Activated CD8-positive, alpha-beta memory T cell treated with anti-CD3 and anti-CD28 coated beads for 24 hours (primary cell): ENCODE results near the gene RAB31.

Experiments used
- DNase-seq: peaks from one replicate; pipeline ENCODE4 v3.0.0-alpha.2; 2020

RAB31 gene

DNA sequence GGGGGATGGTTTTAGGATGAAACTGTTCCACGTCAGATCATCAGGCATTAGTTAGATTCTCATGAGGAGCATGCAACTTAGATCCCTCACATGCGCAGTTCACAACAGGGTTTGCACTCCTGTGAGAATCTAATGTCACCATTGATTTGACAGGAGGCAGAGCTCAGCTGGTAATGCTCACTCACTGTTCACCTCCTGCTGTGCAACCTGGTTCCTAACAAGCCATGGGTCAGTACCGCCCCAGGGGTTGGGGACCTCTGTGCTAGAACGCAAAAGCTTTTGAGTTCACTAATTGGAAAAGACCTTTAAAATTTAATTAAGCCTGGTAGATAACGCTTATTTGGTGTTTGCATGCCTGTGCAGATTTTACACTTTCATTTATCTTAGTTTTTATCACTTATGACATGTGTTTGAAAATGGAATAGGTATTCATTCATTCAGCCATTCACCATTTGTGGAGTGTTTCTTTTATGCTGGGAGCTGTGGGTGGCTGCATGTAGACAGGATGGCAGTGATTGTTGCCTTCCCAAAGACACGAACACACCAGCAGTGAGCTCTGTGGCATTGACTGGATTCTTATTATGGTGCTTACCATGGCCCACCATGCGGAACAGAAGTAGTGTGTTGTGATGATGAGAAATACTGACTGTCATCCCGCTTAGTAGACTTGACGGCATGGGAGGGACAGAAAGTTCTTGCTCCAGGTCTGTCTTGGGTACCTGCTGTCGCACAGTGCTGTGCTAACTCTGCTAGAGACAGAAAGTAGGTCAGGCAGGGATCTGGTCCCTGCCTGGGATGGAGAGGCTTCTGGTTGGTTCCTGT is 6.4 kb downstream of the RAB31 start:
- DNase-seq: no peak

DNA sequence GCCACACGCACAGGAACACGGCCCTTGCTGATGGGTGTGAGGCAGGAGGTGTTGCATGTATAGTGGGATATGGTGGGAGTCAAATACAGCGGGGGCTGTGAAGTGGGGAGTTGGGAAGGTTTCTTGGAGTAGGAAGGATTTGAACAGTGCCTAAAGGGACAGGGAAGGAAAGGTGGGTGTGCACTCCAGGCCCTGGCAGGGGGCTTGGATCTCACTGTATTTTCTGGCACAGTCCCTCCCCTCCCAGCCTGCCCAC is 6.9 kb downstream of the RAB31 start:
- DNase-seq: no peak

DNA sequence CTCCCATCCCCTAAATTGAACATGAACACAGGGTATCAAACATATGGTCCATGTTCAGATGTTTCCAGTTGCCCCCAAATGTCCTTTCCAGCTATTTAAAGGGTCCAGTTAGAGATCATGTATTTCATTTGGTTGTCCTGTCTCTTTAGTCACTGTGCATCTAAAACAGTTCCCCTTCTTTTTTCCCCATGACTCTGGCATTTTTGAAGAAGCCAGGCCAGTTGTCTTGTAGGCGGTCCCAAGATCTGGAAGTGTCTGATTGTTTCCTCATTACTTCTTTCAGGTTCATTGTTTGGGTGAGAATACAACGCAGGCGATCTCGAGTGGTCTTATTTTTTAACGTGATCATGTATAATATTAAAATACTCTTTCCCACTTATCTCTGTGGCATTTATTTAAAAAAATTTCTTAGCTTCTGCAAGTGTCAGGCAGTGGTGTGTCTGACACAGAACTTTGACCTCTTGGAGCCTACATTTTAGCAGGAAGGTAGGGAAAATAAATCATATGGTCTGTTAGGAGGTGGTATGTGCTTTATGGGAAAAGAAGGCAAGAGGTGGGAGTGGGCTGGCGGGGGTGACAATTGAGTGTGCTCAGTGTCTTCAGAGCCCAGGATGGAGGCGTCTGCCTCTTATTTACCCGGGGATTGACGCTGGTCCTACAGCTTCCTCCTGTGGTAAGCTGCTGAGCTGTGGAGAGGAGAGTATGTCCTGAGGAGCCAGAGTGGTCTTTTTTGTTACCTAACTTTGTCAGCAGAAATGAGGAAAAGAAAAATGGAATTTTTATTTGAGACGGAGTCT is 8.1 kb downstream of the RAB31 start:
- no peak for DNase-seq

DNA sequence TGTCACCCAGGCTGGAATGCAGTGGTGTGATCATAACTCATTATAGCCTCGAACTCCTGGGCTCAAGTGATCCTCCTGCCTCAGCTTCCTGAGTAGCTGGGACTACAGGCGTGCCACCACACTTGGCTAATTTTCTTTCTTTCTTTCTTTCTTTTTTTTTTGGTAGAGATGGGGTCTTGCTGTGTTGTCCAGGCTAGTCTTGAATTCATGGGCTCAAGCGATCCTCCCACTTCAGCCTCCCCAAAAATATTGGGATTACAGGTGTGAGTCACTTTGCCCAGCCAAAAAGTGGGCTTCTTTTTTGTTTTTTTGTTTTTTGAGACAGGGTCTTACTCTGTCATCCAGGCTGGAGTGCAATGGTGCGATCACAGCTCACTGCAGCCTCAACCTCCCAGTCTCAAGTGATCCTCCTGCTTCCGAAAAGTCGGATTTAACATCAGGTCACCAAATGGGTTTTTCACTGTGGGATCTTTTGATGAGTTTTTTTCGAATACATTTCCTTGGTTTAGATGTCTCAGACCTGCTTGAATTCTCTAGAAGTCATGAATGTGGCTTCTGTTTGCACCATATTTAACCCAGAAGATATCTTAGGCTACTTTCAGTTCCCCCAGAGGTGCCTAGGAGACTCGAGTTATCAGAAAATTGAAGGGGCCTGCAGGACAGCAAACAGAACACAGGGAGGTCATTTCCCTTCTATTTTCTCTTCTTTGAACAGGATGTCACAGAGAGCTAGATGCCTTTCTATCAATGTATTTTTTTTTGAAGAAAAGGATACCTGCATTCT is 8.9 kb downstream of the RAB31 start:
- DNase-seq: no peak

DNA sequence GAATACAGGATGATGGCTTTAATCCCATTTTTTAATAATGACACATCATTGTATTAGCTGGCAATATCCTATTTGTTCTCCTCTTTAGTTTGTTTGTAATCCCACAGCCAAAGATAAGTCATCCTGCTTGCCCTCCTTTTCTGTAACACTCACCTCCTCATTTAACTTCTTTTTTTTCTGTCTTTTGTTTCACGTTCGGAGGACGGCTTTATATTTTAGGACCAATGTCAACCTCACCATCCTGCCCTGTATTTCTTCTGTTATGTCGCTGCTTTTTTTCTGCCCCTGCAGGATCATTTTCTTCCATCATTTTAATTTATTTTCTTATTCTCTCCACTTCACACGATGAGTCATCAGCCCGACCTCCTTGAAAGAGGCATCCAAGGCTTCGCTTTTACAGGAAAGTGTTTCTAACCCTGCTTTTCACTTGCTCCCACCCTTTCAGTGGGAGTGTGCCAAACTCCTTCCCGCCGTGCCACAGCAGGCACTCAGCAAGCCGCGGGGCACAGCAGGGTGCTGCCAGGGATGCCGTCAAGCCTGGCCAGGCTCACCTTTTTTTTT is 11.4 kb downstream of the RAB31 start:
- no peak for DNase-seq

DNA sequence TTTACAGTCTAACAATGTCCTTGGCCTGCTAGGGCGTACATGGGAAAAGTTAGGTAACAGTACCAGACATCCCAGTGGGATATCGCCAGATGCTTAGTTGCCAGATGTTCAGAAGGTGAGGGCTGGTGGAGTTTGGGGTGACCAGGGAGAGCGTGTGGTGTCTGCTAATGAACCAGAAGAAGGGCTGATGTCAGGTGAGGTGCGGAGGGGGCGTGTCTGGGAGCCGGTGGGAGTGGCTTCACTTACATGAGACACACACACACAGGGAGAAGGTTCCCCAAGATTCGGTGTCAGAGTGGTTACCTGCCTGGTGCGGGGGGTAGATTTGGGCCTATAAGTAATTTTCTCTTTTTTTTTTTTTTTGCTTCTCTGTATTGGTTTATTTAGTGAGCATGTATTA is 12.2 kb downstream of the RAB31 start:
- no peak for DNase-seq

DNA sequence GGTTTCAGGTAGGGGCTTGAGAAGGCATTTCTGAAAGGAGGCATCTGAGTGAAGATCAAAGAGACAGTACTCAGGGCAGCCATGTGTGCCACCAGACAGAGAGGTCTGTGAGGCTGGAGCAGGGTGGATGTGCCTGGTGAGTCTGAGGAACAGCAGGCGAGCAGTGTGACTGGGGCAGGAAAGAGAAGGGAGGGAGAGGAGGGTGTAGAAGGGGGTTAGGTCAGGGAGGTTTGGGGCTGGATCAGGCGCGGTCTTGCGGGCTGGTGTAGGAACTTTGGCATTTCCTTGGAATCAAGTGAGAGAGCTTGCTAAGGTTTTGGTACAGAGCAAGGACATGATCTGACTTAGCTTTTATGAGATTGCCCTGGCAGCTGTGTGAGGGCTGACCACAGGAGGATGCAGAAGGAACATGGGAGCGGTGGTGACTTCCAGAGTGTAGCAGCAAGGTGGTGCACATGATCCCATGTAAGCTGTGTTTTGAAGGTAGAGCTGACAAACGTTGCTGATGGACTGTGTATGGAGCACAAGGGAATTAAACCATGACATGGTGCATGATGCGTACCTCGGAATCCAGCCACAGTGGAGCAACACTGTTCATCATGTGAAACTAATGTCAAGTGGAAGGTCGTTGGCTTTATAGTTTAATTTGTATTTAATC is 13.9 kb downstream of the RAB31 start:
- peak; percentile 17 for DNase-seq

DNA sequence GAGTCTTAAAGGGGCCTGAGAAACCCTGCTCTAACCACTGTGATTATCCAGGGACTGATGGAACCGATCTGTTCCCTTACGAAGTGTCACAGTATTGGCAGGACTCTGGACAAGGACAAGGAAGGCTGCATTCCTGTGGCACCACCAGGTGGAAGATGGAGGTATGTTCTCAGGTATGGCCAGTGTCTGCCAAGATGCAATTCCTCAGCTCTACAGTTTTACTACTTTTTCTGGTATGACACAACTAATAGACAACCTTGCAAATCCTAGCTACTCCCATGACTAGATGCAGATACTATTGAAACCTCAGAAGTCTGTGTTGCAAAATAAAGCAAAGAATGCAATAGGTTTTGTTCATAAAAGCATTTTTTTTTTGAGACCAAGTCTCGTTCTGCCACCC is 14.6 kb downstream of the RAB31 start:
- DNase-seq: peak; percentile 11

DNA sequence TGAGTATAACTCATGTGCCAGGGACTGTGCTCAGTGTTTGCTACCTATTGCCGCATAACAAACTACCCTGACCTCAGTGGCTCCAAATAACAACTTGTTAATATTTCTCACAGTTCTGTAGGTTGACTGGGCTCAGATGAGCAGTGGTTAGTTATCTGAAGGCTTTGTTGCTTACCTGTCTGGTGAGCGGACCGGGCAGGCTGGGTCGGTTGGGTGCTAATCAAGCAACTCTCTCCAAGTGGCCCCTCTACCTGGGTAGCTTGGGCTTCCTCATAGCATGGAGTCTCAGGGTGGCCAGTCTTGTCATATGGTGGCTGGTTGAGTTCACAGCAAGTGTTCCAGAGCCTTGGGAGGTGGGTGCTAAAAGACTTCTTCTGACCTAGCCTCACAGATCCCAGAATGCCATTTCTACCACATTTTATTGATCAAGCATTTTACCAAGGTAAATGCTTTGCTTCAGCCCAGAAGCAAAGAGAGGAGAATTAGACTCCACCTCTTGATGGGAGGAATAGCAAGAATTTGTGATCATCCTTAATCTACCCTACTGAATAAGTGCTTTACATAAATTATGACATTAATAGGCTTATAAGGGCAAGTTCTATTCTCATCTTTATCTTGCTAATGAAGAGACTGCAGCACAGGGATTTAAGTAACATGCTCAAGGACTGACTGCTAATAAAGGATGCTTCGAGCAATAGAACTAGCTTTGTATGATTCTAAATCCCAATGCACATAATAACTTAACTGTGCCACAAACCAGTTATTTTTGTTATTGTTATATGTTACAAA is 16.9 kb downstream of the RAB31 start:
- DNase-seq: peak; percentile 38

DNA sequence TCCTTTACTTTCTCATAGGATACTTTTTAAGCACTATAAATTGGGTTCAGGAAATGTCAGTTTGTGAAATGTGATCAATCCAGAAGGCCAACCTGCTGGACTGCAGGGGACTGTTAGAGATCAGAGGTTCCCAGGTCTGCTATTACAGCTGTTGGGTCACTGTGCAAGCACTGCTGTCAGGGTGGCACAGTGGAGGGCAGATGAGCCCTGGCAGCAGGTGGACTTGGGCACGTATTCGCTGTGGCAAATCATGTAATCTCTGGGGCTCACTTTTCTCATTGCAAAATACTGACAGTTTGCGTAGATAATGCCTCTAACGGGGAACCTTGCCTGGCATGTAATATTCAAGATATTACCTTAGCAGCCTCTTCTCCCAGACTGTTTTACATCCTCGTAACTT is 18.1 kb downstream of the RAB31 start:
- peak; percentile 28 for DNase-seq

DNA sequence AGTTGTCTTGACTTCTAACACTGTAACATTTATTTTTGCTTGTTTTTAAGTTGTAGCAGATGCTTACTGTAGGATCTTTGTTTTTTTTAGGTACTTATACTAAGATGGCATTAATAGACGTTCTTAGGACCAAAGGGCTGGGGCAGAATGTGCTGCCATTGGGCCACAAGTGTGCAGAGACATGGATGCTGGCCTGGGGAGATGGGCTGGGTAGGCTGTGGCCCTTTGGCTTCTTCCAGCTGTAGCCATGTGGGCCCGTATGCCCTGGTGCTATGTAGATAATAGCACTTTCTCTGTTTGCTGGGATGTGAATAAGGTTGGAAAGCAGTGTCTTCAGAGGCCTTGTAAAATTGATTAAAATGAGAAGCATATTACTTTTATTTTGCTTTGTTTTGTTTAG is 18.8 kb downstream of the RAB31 start:
- DNase-seq: no peak

DNA sequence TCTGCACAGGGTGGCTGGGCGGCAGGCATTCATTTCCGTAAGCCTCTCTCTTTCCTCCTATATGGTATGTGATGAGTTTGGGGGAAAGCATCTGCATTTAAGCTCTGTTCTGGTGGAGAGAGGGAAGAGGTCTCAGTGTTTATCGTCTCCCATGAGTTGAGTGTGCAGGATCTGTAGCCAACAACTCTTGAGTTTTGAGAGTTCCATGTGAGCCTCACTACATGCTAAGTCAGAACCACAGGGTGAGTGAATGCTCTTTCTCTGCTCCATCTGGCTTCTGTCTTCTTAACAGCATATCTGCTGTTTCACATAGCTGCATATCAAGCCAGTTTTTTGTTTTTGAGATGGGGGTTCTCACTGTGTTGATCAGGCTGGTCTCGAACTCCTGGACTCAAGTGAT is 22.7 kb downstream of the RAB31 start:
- no peak for DNase-seq

DNA sequence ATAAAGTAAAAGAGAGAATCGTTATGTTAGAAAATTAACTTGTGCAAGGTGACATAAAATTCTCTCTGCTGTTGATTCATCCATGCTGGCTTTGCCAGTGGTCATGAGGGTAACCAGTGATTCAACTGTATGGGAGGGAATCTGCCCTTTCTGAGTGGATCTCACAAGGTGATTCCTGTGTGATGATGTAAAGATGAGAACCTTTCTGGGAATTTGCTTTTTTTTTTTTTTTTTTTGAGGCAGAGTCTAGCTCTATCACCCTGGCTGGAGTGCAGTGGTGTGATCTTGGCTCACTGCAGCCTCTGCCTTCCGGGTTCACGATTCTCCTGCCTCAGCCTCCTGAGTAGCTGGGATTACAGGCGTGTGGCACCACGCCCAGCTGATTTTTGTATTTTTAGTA is 23.3 kb downstream of the RAB31 start:
- DNase-seq: peak; percentile 13

DNA sequence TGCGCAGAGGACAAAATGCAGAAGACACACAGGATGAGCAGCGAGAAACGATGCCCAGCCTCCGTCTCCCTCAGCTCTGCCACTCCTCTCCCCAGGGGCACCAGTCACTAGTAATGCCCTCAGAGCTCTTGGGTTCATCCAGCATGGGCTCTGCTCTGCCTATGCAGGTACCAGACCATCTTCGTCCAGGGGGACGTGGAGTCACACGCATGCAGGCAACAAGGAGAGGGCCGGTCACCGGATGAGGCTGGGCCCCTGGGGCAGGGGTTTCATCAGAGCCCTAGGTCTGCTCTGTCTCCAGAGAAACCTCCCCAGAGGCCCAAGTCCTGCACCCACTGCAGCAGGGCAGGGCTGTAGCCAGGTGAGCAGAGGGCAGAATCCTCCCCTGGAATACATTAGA is 23.9 kb downstream of the RAB31 start:
- peak; percentile 38 for DNase-seq

DNA sequence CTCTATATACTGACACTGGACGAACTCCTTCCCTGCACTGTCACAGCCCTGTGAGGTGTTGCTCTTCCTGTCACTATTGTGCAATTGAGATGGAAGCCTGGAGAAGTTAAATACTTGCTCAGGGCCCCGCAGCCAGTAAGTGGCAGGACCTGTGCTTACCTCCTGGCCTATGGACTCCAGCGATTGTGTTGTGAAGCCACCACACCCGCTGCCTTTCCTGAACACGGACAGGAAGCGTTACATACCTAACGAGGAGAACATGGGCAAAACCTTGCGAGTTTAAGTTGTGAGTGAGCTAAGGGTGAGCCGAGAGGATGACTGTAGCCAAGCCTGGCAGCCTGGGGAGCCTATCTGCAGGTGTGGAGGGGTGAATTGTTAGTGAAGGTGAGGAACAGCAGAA is 26.1 kb downstream of the RAB31 start:
- DNase-seq: peak; percentile 52

DNA sequence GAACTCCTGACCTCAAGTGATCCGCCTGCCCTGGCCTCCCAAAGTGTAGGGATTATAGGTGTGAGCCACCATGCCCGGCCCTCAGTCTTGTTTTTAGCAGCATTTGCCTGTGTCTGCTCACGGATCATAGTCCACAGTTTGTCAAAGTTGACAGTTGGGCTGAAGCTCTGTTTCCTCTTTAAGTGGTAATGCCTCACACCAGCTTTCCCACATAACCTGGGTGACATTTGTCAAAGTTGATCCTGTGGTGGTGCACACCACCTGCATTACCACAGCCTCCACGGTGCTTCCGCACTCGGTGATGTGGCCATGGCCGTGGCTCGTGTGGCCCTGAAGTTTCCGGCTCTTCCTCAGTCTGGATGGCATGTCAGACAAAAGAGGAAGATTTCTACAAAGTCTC is 27.1 kb downstream of the RAB31 start:
- no peak for DNase-seq

DNA sequence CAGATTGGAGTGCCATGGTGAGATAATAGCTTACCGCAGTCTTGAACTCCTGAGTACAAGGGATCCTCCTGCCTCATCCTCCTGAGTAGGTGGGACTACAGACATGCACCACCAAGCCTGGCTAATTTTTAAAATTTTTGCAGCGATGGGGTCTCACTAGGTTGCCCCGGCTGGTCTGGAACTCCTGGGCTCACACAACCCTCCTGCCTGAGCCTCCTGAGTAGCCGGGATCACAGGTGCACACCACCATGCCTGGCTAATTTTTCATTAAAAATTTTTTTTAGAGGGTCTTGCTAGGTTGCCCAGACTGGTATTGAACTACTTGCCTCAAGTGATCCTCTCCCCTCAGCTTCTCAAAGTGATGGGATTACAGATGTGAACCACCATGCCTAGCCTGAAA is 27.8 kb downstream of the RAB31 start:
- no peak for DNase-seq

DNA sequence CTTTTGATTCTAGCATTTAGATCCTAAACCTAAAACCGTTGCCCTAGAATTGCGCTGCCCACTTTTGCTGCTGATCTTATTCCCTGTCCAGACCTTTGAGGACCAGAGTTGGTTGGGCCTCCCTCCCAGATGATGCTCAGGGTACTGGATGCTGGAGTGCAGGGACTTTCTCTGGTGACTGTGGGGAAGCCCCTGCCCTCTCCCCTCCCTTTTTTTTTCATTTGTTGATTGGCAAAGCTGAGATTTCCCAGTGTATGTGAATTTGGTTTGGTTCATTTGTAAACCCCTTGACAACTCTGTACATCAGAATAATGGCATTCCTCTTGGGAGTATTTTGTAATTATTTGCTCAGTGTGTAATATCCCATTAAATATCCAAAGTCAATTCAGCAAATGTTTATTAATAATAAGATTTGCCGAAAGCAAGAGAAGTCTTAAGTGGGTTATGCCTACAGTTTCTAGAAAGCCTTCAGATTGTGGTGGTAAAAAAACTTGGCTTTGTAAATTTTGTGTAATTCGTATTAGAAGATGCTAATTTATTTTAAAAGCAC is 28.3 kb downstream of the RAB31 start:
- DNase-seq: no peak

DNA sequence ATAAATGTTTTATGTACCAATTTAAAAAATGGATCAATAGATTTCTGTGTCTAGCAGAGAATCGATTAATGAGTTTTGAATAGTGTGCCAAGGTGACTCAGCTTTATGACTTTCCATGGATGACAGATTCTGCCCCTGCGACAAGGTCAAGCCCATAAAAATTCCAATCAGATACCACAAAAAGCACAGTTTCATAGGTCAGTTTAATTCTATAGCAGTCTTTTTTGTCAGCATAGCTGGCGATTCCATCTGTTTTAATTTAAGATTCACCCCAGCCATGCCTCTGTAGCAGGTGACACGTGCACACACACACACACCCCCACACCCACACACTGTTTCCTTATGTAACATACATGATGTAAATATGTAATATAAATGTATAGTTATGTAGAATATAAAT is 28.9 kb downstream of the RAB31 start:
- DNase-seq: no peak

DNA sequence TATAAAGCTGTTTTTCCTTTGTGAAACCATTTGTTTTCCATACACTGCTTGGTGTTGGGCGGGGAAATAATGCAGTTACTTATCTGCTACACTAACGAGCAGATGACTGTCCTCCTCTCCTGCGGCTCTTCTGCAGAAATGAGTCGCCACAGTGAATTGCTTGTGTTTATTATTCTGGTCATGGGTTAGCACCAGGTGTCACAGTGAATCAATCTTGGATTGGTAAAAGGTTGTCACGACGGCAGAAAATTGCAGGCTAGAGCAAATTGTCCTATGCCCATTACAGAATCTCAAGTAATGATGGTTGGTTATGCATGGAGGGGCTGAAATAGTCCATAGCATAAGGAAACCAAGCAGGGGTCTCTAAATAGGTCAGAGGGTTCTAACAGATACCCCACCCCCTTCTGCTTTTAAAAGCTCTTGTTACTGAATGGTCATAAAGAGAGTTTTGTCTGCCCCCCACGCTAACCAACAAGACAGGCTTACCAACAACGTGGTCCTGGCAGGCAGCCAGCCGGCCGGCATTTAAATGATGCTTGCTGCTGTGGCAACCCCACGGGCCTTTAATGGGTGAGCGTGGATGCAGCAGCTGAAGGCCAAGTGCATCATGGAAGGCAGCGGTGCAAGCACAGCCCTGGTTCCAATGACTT is 29.5 kb downstream of the RAB31 start:
- no peak for DNase-seq

DNA sequence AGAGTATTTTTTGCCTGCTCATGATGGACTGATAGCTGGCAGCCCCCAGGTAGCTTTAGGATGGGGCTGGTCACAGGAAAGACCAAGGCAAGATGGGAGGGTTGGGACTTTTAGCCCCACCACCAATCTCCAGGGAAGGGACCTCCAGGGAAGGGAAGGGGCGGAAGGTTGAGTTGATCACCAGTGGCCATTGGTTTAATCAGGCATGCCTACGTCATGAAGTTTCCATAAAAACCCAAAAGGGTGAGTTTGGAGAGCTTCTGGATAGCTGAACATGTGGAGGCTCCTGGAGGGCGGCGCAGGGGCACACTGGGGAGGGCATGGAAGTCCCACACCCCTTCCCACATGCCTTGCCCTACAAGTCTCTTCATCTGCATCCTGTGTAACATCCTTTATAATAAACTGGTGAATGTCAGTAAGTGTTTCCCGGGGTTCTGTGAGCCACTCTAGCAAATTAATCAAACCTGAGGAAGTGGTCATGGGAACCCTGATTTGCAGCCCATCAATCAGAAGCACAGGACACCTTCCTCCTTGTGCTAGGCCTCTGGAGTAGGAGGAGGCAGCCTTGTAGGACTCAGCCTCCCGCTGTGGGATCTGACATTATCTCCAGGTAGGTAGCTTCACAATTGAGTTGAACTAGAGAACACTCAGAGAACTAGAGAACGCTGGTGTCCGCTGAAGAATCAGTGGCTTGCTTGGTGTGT is 30.3 kb downstream of the RAB31 start:
- peak; percentile 17 for DNase-seq
